ENCODE measurements around the gene BAIAP3.

Gene BAIAP3

GRCh38 chr16:1316033-1316405 lies 17.4 kb upstream of the BAIAP3 start:
- Histone ChIP-seq H3K27ac (ENCODE audit: low read depth, low read length) (no peak overlapping the region), H3K4me3 (ENCODE audit: low read length) (no peak overlapping the region), H3K36me3 (ENCODE audit: control insufficient read depth, low read length) (peaks cover 99% of the 10 kb centered on the region), H3K9me3 (ENCODE audit: control insufficient read depth, insufficient read depth, low read length) (no peaks in the 10 kb centered on the region), H3K4me1 (ENCODE audit: control insufficient read depth, low read length) (peaks cover 10% of the 10 kb centered on the region), H3F3A (ENCODE audit: control insufficient read depth, insufficient read depth) (no peaks in the 10 kb centered on the region; the same call in 1 of the 2 replicates), H3K79me2 (ENCODE audit: control insufficient read depth, low read length) (peaks cover 78% of the 10 kb centered on the region), H3K9me2 (replicated peaks; ENCODE audit: control insufficient read depth, low read length) (no peaks in the 10 kb centered on the region), H3K27me3 (ENCODE audit: control insufficient read depth, low read length) (no peaks in the 10 kb centered on the region), H3K4me2 (ENCODE audit: low read length) (no peak overlapping the region), H4K20me1 (ENCODE audit: control insufficient read depth, insufficient read depth, low read depth, low read length) (peaks cover 42% of the 10 kb centered on the region)
- TF ChIP-seq EZH2phosphoT487 (IDR thresholded peaks at IDR 0.05; ENCODE audit: borderline replicate concordance, low read length) (no peak), CTCF (IDR thresholded peaks at IDR 0.05; ENCODE audit: low read depth, low read length, poor library complexity, severe bottlenecking) (no peak)

DNA sequence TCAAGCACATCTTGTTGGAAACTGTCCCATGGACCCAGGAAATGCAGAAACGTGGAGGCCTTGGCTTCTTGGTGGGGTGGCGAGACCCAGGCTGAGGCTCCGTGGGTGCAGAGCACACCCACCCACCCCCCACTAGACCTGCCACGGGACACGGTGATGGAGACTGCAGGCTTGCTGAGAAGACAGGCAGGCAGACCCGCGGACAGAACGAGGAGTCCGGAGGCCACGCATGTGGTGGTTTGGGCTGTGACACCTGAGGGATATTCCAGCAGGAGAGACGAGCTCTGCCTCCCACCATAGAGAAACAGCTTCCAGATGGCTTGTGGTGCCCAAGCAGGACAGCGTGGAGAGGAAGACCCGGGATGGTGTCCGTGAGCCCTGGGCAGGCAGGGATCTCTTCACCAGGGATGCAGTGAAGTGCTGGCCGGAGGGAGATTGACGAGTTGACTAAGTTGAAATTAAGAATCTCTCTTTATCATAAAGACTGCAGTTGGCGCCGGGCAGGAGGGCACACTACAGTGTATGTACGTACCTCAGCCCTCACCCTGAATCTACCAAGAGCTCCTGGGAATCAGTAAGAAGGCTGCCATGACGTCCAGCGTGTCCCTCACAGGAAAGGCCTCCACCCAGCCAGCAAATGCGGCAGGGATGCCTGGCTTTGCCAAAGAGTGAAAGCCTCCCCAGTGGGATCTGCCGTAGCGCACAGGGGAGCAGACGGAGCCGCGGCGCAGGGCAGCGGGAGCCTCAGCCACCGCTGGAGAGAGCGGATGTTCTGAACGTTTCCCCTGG lies 15.8 kb upstream of the BAIAP3 start:
- no peak for TF ChIP-seq CTCF (IDR thresholded peaks at IDR 0.05; ENCODE audit: low read depth, low read length, poor library complexity, severe bottlenecking)
- Histone ChIP-seq H3K9me2 (replicated peaks; ENCODE audit: control insufficient read depth, low read length) (no peaks in the 10 kb centered on the region), H3K36me3 (ENCODE audit: control insufficient read depth, low read length) (peaks cover 90% of the 10 kb centered on the region), H3F3A (ENCODE audit: control insufficient read depth, insufficient read depth) (no peaks in the 10 kb centered on the region; the same call in 1 of the 2 replicates), H3K4me2 (ENCODE audit: low read length) (no peak overlapping the region), H3K79me2 (ENCODE audit: control insufficient read depth, low read length) (peaks cover 62% of the 10 kb centered on the region), H3K4me3 (ENCODE audit: low read length) (no peak overlapping the region), H3K27ac (ENCODE audit: low read depth, low read length) (no peak overlapping the region), H3K4me1 (ENCODE audit: control insufficient read depth, low read length) (no peaks in the 10 kb centered on the region), H4K20me1 (ENCODE audit: control insufficient read depth, insufficient read depth, low read depth, low read length) (peaks cover 25% of the 10 kb centered on the region), H3K27me3 (ENCODE audit: control insufficient read depth, low read length) (no peaks in the 10 kb centered on the region), H3K9me3 (ENCODE audit: control insufficient read depth, insufficient read depth, low read length) (no peaks in the 10 kb centered on the region)

- TF ChIP-seq CTCF (IDR thresholded peaks at IDR 0.05; ENCODE audit: low read depth, low read length, poor library complexity, severe bottlenecking) (no peak), EZH2phosphoT487 (IDR thresholded peaks at IDR 0.05; ENCODE audit: borderline replicate concordance, low read length) (no peak)
- H3K9me3 ChIP-seq (ENCODE audit: control insufficient read depth, insufficient read depth, low read length) = no peaks in the 10 kb centered on the region
- no peaks in the 10 kb centered on the region for H3K9me2 ChIP-seq (replicated peaks; ENCODE audit: control insufficient read depth, low read length)
- no peaks in the 10 kb centered on the region for H3K27me3 ChIP-seq (ENCODE audit: control insufficient read depth, low read length)
- H3K4me1 ChIP-seq (ENCODE audit: control insufficient read depth, low read length) = no peaks in the 10 kb centered on the region
- no peak overlapping the region for H3K27ac ChIP-seq (ENCODE audit: low read depth, low read length)
- no peaks in the 10 kb centered on the region; the same call in 1 of the 2 replicates for H3F3A ChIP-seq (ENCODE audit: control insufficient read depth, insufficient read depth)
- no peak overlapping the region for H3K4me3 ChIP-seq (ENCODE audit: low read length)
- H3K79me2 ChIP-seq (ENCODE audit: control insufficient read depth, low read length) = peaks cover 56% of the 10 kb centered on the region
- H3K36me3 ChIP-seq (ENCODE audit: control insufficient read depth, low read length) = peaks cover 86% of the 10 kb centered on the region
- H3K4me2 ChIP-seq (ENCODE audit: low read length) = no peak overlapping the region
- H4K20me1 ChIP-seq (ENCODE audit: control insufficient read depth, insufficient read depth, low read depth, low read length) = peaks cover 21% of the 10 kb centered on the region
Measured at GRCh38 chr16:1318268-1318545, 15.2 kb upstream of the BAIAP3 start.

Measured in DOHH2 (cell line).